HCT116 (cell line): ENCODE data around the gene TBL1X. TPM values are rescaled to one million over a fixed set of nuclear protein-coding genes. Genes with fewer than 3 reads are reported as not detected.

Experiments used
- ATAC-seq: fragments of 200-7000 bp; cut with Tn5 transposase; 2 replicates; pipeline ENCODE4 v1.9.1; 2020; ENCODE audit warnings: mild to moderate bottlenecking, moderate library complexity
- BruUV-seq: library from RNA; stranded (reverse); fragments of 400-500 nt; replicated peaks from 2 replicates; lab custom pipeline; 2021; lab: Mats Ljungman, UMichigan
- CTCF ChIA-PET: fragments of 300-600 bp; sonication (Branson Sonifier 250); formaldehyde crosslinking; loops from one replicate; lab custom pipeline; 2021; ENCODE audit warnings: antibody characterized with exemption; lab: Charles Lee
- POLR2A ChIA-PET: fragments of 300-600, 350-600 bp; sonication (Branson Sonifier 250); formaldehyde crosslinking; loops from one replicate; lab custom pipeline; 2021; ENCODE audit warnings: antibody characterized with exemption; lab: Charles Lee
- RAD21 ChIA-PET, 2 experiments: fragments of 300-600 bp; sonication (Branson Sonifier 250); formaldehyde crosslinking; loops; one replicate each; lab custom pipeline; 2023; ENCODE audit warnings: low total read pairs in 2 of 2; ENCODE audit not compliant: uncharacterized antibody in 2 of 2, unreplicated experiment in 2 of 2, low non-redundant PET in 1 of 2; lab: Charles Lee
- DNase-seq: peaks from one replicate; pipeline ENCODE4 v3.0.0-alpha.2; 2010; ENCODE audit warnings: low read depth, low spot score
- H2AFZ ChIP-seq: fragments of 200-600 bp; shearing (Covaris generic), sonication (generic); 2 replicates; pipeline ENCODE4 v1.6.1; 2017; ENCODE audit warnings: low read depth, mixed run types, mixed read lengths, antibody characterized with exemption, low read length; ENCODE audit not compliant: poor library complexity, severe bottlenecking
- H3K27ac ChIP-seq: 2 replicates; pipeline ENCODE4 v1.5.1; 2012; ENCODE audit warnings: low read depth, low read length
- H3K27me3 ChIP-seq: fragments of 200-600 bp; sonication (generic); 2 replicates; pipeline ENCODE4 v1.6.1; 2016; ENCODE audit warnings: mixed run types, low read length, mixed read lengths; ENCODE audit not compliant: insufficient read depth
- H3K36me3 ChIP-seq, 2 experiments: fragments of 200-500 bp in 1 of 2; fragments of 200-600 bp in 1 of 2; sonication (Bioruptor generic) in 1 of 2; sonication (generic) in 1 of 2; 2 replicates each; pipeline versions ENCODE4 v1.5.1 to v1.6.1; 2014 to 2016; ENCODE audit warnings: low read length in 2 of 2, inconsistent platforms in 1 of 2, mixed read lengths in 1 of 2, mixed run types in 1 of 2; ENCODE audit not compliant: insufficient read depth in 2 of 2, control insufficient read depth in 1 of 2
- H3K4me1 ChIP-seq, 2 experiments: fragments of 200-600 bp in 1 of 2; sonication (generic) in 1 of 2; 2 replicates each; pipeline versions ENCODE4 v1.5.1 to v1.6.1; 2012 to 2017; ENCODE audit warnings: low read length in 2 of 2, inconsistent platforms in 1 of 2, mild to moderate bottlenecking in 1 of 2, mixed read lengths in 1 of 2, mixed run types in 1 of 2, moderate library complexity in 1 of 2; ENCODE audit not compliant: insufficient read depth in 2 of 2, control insufficient read depth in 1 of 2
- H3K4me2 ChIP-seq: fragments of 200-600 bp; sonication (generic); 2 replicates; pipeline ENCODE4 v1.6.1; 2017; ENCODE audit warnings: mixed run types, low read length, mixed read lengths
- H3K4me3 ChIP-seq, 2 experiments: fragments of 200-600 bp in 1 of 2; sonication (generic) in 1 of 2; replicated peaks in 1 of 2; 2 replicates each; pipeline ENCODE4 v1.5.1; 2011 to 2016; ENCODE audit warnings: low read length in 2 of 2, control low read depth in 1 of 2, low read depth in 1 of 2, mild to moderate bottlenecking in 1 of 2, mixed read lengths in 1 of 2, mixed run types in 1 of 2
- H3K79me2 ChIP-seq: fragments of 200-600 bp; sonication (generic); 2 replicates; pipeline ENCODE4 v1.6.1; 2017; ENCODE audit warnings: mild to moderate bottlenecking, mixed run types, low read length, moderate library complexity, mixed read lengths; ENCODE audit not compliant: insufficient read depth
- H3K9ac ChIP-seq: fragments of 200-600 bp; sonication (generic); 2 replicates; pipeline ENCODE4 v1.6.1; 2016; ENCODE audit warnings: low read length, mixed read lengths
- H3K9me2 ChIP-seq: fragments of 200-600 bp; sonication (generic), shearing (Covaris generic); 2 replicates; pipeline ENCODE4 v1.6.1; 2017; ENCODE audit warnings: mixed run types, mild to moderate bottlenecking, moderate library complexity; ENCODE audit not compliant: insufficient read depth
- H3K9me3 ChIP-seq, 2 experiments: fragments of 200-500 bp in 1 of 2; fragments of 200-600 bp in 1 of 2; sonication (Bioruptor generic) in 1 of 2; sonication (generic) in 1 of 2; 2 replicates each; pipeline ENCODE4 v1.6.1; 2014 to 2017; ENCODE audit warnings: low read length in 2 of 2, mixed read lengths in 2 of 2, inconsistent platforms in 1 of 2, low read depth in 1 of 2, mild to moderate bottlenecking in 1 of 2, mixed run types in 1 of 2, moderate library complexity in 1 of 2; ENCODE audit not compliant: control insufficient read depth in 1 of 2, insufficient read depth in 1 of 2
- H4K20me1 ChIP-seq: fragments of 200-600 bp; sonication (generic), shearing (Covaris generic); 2 replicates; pipeline ENCODE4 v1.6.1; 2017; ENCODE audit warnings: mixed run types, mild to moderate bottlenecking, moderate library complexity; ENCODE audit not compliant: insufficient read depth
- ATF3 ChIP-seq: IDR thresholded peaks from 2 replicates; pipeline ENCODE4 v1.6.1; 2012
- CBX3 ChIP-seq: IDR thresholded peaks from 2 replicates; pipeline ENCODE4 v1.6.1; 2012; ENCODE audit warnings: low read depth
- CEBPB ChIP-seq: IDR thresholded peaks from 2 replicates; pipeline ENCODE4 v1.6.1; 2012; ENCODE audit warnings: low read depth
- FOSL1 ChIP-seq: IDR thresholded peaks from 2 replicates; pipeline ENCODE4 v1.6.1; 2012; ENCODE audit warnings: low read depth
- REST ChIP-seq: IDR thresholded peaks from 2 replicates; pipeline ENCODE4 v1.6.1; 2012; ENCODE audit warnings: low read depth
- TCF7L2 ChIP-seq: IDR thresholded peaks from 2 replicates; pipeline ENCODE4 v1.7.0; 2011; ENCODE audit warnings: borderline replicate concordance, inconsistent platforms; ENCODE audit not compliant: insufficient read depth, insufficient read length; ENCODE audit errors: extremely low read depth
- ZFX ChIP-seq: fragments of 450-650 bp; IDR thresholded peaks from 2 replicates; pipeline ENCODE4 v1.6.1; 2017
- ZNF274 ChIP-seq: fragments of 200-500 bp; sonication (Bioruptor generic); IDR thresholded peaks from 2 replicates; pipeline ENCODE4 v1.6.1; 2014; ENCODE audit warnings: mild to moderate bottlenecking, low read depth, low read length, inconsistent platforms
- intact Hi-C: fragments of 100-400 bp; cut with micrococcal nuclease; formaldehyde crosslinking; loops from 2 replicates; pipeline ENCODE4 v1.10.0; 2022
- total RNA-seq: library from RNA; stranded (reverse); gene quantifications from one replicate; pipeline ENCODE4 v1.2.1, GENCODE V29; 2021; ENCODE audit not compliant: unreplicated experiment
- TF ChIP-seq, protein P1 (sequence below): IDR thresholded peaks from 2 replicates; pipeline ENCODE4 v1.6.1; 2012

Gene TBL1X
- total RNA-seq, 1 experiment from 2014 or later: 37.8 TPM

- Histone ChIP-seq H3K4me1 (no peaks in the 10 kb centered on the region), H3K79me2 (peaks cover 8% of the 10 kb centered on the region; the same call in 1 of the 2 replicates)
- TF ChIP-seq ZFX: no peak
- no peak for TF ChIP-seq TCF7L2
- no peak for TF ChIP-seq CEBPB
- TF ChIP-seq, protein P1, sequence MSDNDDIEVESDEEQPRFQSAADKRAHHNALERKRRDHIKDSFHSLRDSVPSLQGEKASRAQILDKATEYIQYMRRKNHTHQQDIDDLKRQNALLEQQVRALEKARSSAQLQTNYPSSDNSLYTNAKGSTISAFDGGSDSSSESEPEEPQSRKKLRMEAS: no peak
- TF ChIP-seq ATF3: no peak
- no peak for TF ChIP-seq CBX3
- no peak for TF ChIP-seq FOSL1
- TF ChIP-seq REST: no peak
- TF ChIP-seq ZNF274: no peak
- TF ChIP-seq, all 23 proteins: peak for 0
- Histone ChIP-seq H3K9me2 (no peaks in the 10 kb centered on the region), H2AFZ (no peak overlapping the region), H3K4me3 (no peak overlapping the region), H3K27ac (no peak overlapping the region), H3K9me3 (no peaks in the 10 kb centered on the region), H3K4me2 (no peak overlapping the region), H4K20me1 (no peaks in the 10 kb centered on the region), H3K9ac (no peak overlapping the region), H3K36me3 (no peaks in the 10 kb centered on the region), H3K27me3 (no peaks in the 10 kb centered on the region)
- DNase-seq (no peak), ATAC-seq (no peak)
- POLR2A ChIA-PET: no interaction called here
- intact Hi-C loops: no loop called here
- RAD21 ChIA-PET: no interaction called here
- BruUV-seq: no TSS peak
- CTCF ChIA-PET: no interaction called here
Observed at GRCh38 chrX:9482408-9482807, 17.6 kb downstream of the TBL1X start.
